D721Med (cell line): ENCODE results near the gene KCNN3.

Source experiments
- DNase-seq: peaks from one replicate; pipeline ENCODE4 v3.0.0; 2011; ENCODE audit warnings: low spot score; ENCODE audit not compliant: insufficient read length
- FAIRE-seq: peaks from 2 replicates; lab custom pipeline; 2011; peaks lifted over from hg19 to GRCh38; lab: Jason Lieb, UNC
- TF ChIP-seq, protein P1 (sequence below): IDR thresholded peaks from 2 replicates; pipeline ENCODE4 v1.5.1; 2012; ENCODE audit warnings: mild to moderate bottlenecking, control low read depth; ENCODE audit not compliant: insufficient read depth; ENCODE audit errors: missing control alignments

KCNN3 gene

DNA sequence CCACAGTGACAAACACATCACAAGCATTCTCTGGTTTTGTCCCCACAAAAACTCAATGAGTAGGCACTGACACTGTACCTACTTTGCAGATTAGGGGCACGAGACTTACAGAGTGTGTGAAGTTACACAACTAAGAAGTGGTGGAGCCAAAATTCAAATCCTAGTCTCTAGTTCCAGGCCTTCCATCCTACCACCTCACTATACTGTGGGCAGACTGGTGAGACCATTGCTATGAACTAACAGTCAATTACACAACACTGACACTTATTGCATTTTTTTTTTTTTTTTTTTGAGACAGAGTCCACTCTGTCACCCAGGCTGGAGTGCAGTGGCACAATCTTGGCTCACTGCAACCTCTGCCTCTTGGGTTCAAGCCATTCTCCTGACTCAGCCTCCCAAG lies 71.4 kb downstream of the KCNN3 start:
- DNase-seq (no peak), FAIRE-seq (no peak)
- TF ChIP-seq, protein P1, sequence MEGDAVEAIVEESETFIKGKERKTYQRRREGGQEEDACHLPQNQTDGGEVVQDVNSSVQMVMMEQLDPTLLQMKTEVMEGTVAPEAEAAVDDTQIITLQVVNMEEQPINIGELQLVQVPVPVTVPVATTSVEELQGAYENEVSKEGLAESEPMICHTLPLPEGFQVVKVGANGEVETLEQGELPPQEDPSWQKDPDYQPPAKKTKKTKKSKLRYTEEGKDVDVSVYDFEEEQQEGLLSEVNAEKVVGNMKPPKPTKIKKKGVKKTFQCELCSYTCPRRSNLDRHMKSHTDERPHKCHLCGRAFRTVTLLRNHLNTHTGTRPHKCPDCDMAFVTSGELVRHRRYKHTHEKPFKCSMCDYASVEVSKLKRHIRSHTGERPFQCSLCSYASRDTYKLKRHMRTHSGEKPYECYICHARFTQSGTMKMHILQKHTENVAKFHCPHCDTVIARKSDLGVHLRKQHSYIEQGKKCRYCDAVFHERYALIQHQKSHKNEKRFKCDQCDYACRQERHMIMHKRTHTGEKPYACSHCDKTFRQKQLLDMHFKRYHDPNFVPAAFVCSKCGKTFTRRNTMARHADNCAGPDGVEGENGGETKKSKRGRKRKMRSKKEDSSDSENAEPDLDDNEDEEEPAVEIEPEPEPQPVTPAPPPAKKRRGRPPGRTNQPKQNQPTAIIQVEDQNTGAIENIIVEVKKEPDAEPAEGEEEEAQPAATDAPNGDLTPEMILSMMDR, result no peak

- no peak for FAIRE-seq
- DNase-seq, result no peak
- TF ChIP-seq, protein P1, result no peak
Observed at GRCh38 chr1:154797175-154797574, 72.9 kb downstream of the KCNN3 start.

- no peak for FAIRE-seq
- TF ChIP-seq, protein P1, result no peak
- no peak for DNase-seq
Observed at GRCh38 chr1:154796303-154796892, 73.7 kb downstream of the KCNN3 start.

DNA sequence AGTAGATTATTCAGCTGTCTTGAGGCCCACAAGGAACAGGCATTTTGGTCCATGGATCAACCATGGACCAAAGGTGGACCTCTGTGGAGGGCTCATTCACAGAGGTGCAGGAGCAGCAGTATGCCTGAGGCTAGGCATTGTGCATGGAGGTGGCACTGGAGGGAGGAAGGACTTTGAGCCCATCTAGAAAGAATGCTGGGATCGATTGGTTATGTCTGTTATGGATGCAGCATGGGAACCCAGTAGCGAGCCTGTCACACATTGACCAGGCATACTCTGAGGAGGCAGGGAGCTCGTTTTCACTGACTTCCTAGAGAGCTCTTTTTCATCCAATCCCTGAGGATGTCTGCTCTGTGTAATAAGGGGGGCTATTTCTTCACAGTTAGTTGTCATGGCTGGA lies 75.5 kb downstream of the KCNN3 start:
- TF ChIP-seq, protein P1, result no peak
- FAIRE-seq, result no peak

DNA sequence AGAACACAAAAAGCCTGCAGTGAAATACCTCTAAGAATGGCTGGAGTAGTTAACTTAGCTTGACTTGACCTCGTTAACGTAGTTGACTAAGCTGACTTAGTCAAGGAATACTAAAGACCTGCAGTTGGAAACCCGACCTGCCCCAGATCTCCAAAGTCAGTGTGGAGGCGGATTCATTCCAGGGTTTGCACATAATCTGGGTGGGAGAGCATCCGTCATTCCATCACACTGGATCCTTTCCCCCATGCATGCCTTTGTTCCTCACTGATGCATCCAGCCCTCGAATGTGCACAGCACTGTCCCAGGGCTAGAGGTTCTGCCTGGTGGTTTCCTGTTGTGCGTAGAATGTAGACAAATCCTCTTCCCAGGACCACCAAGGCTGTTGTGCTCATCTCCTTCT lies 76.4 kb downstream of the KCNN3 start:
- DNase-seq (no peak), FAIRE-seq (no peak)
- TF ChIP-seq, protein P1, result no peak

More for the DNA sequence above, 75.5 kb downstream of the KCNN3 start:
- DNase-seq, result no peak

DNA sequence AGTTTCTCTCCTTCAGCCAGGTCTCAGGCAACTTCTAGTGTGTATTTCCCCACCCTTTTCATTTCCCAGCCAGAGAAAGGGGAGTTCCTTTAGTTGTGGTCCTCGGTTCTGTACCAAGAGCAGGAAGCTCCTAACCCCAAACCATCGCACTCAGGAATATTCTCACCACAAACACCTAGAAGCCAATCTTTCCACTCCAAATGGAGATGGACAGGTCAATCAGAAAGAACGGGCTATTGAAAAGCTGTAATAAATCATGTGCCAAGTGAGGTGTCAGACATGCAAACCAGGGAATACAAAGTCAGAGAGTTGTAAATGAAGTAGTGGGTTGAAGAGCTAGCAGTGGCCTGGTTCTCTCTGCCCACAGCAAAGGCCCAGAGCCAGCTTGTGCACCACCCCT lies 77.2 kb downstream of the KCNN3 start:
- TF ChIP-seq, protein P1, result no peak
- DNase-seq (no peak), FAIRE-seq (no peak)

DNA sequence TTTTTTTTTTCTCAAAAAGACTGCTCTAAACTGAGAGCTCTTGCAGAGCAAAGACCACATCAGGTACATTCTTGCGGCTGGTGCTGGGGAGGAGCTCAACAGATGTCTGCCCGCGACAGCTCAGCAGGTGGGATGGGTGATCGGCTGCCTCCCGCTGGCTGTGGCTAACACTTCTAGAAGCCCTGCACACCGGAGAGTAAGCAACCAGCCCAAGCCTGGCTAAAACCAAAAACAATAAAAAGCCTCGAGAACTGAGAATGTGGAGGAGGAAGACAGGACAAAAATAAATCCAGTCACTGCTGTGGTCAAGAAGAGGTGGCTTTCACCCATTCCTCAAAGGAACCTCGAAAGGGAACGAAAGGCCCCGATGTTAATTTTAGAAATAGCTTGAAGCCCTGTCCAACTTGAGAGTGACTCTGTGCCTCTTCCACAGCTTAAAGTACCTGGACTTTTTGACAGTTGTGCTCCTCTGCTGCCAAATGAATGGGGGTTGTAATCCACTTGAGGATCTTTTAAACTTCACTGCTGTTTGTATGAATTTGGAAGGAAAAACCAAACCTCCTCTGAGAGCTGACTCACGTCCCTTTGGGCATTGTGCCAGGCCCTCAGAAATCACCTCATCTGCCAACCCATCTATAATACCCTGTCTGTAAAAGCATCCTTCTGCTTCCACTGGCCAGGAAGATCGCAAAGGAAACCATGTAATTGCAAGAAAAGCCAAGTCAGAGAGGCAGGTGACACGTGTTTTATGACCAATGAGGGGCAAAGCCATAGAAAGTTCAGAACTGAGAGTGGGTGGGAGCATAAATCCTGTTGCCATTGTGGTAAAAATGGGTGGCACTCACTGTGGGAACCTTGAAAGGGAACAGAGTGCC lies 78.6 kb downstream of the KCNN3 start:
- TF ChIP-seq, protein P1, result peak; percentile 13
- FAIRE-seq (no peak), DNase-seq (no peak)
